Endothelial cell of umbilical vein (primary cell): ENCODE measurements around the gene PPP2CA. TPM values are rescaled to one million over a fixed set of nuclear protein-coding genes. Genes with fewer than 3 reads are reported as not detected.

Source experiments
- BruUV-seq: library from RNA; stranded (reverse); fragments of 400-500 nt; replicated peaks from 2 replicates; lab custom pipeline; 2021; lab: Mats Ljungman, UMichigan
- CTCF ChIA-PET: fragments of 300-600, 350-600 bp; sonication (Branson Sonifier 250); formaldehyde crosslinking; loops from one replicate; lab custom pipeline; 2021; ENCODE audit warnings: antibody characterized with exemption, inconsistent platforms; lab: Charles Lee
- POLR2A ChIA-PET: fragments of 300-600, 350-600 bp; sonication (Branson Sonifier 250); formaldehyde crosslinking; loops from one replicate; lab custom pipeline; 2021; ENCODE audit warnings: antibody characterized with exemption, inconsistent platforms; lab: Charles Lee
- DNase-seq: peaks from one replicate; pipeline ENCODE4 v3.0.0-alpha.2; 2011; ENCODE audit warnings: low read depth, low spot score
- FAIRE-seq: peaks from 2 replicates; lab custom pipeline; 2011; peaks lifted over from hg19 to GRCh38; lab: Jason Lieb, UNC
- H2AFZ ChIP-seq: 2 replicates; pipeline ENCODE4 v1.6.0; 2012; ENCODE audit warnings: low read depth, low read length, control low read depth, inconsistent platforms
- H3K27ac ChIP-seq: 2 replicates; pipeline ENCODE4 v1.5.1; 2011; ENCODE audit warnings: low read depth, mild to moderate bottlenecking, control low read depth, low read length, moderate library complexity; ENCODE audit not compliant: insufficient read depth
- H3K27me3 ChIP-seq, 2 experiments: 2 replicates each; pipeline versions ENCODE4 v1.6.0 to v1.6.1; 2011; ENCODE audit warnings: low read length in 2 of 2, mixed read lengths in 1 of 2; ENCODE audit not compliant: control insufficient read depth in 2 of 2, insufficient read depth in 2 of 2
- H3K36me3 ChIP-seq, 2 experiments: 2 replicates in 1 of 2; 3 replicates in 1 of 2; pipeline ENCODE4 v1.5.1; 2011; ENCODE audit warnings: low read length in 2 of 2, mild to moderate bottlenecking in 1 of 2, moderate library complexity in 1 of 2; ENCODE audit not compliant: control insufficient read depth in 2 of 2, insufficient read depth in 2 of 2; ENCODE audit errors: extremely low read depth in 1 of 2
- H3K4me1 ChIP-seq: 3 replicates; pipeline ENCODE4 v1.5.1; 2011; ENCODE audit warnings: mild to moderate bottlenecking, low read length; ENCODE audit not compliant: control insufficient read depth, insufficient read depth; ENCODE audit errors: extremely low read depth
- H3K4me2 ChIP-seq: 2 replicates; pipeline ENCODE4 v1.6.1; 2011; ENCODE audit warnings: low read length, control low read depth, mixed read lengths; ENCODE audit not compliant: insufficient read depth
- H3K4me3 ChIP-seq, 3 experiments: fragments of 200-600 bp in 1 of 3; sonication (generic), shearing (Covaris generic) in 1 of 3; replicated peaks in 1 of 3; 2 replicates each; pipeline ENCODE4 v1.5.1; 2011 to 2016; ENCODE audit warnings: control low read depth in 3 of 3, low read length in 3 of 3, mild to moderate bottlenecking in 2 of 3, inconsistent platforms in 1 of 3, low read depth in 1 of 3, moderate library complexity in 1 of 3; ENCODE audit not compliant: insufficient read depth in 1 of 3
- H3K79me2 ChIP-seq: 2 replicates; pipeline ENCODE4 v1.6.0; 2012; ENCODE audit warnings: low read length, inconsistent platforms; ENCODE audit not compliant: control insufficient read depth, insufficient read depth
- H3K9ac ChIP-seq: replicated peaks from 2 replicates; pipeline ENCODE3; 2011; ENCODE audit warnings: low read length, control low read depth; ENCODE audit not compliant: insufficient read depth; ENCODE audit errors: extremely low read depth
- H3K9me1 ChIP-seq: replicated peaks from 3 replicates; pipeline ENCODE4 v1.6.0; 2011; ENCODE audit warnings: mild to moderate bottlenecking, low read length; ENCODE audit not compliant: control insufficient read depth, insufficient read depth; ENCODE audit errors: extremely low read depth
- H3K9me3 ChIP-seq: replicated peaks from 2 replicates; pipeline ENCODE4 v1.5.1; 2012; ENCODE audit warnings: low read length, inconsistent platforms; ENCODE audit not compliant: control insufficient read depth, insufficient read depth
- H4K20me1 ChIP-seq: replicated peaks from 2 replicates; pipeline ENCODE3; 2011; ENCODE audit warnings: mild to moderate bottlenecking, low read length; ENCODE audit not compliant: control insufficient read depth, insufficient read depth; ENCODE audit errors: extremely low read depth
- CTCF ChIP-seq, 2 donors: IDR thresholded peaks; 1 replicate in 1 of 2; 2 replicates in 1 of 2; pipeline ENCODE4 v1.5.1; 2011; ENCODE audit warnings: low read length in 2 of 2, mild to moderate bottlenecking in 2 of 2, moderate library complexity in 2 of 2, control low read depth in 1 of 2, inconsistent platforms in 1 of 2, low read depth in 1 of 2; ENCODE audit not compliant: insufficient read depth in 1 of 2; ENCODE audit errors: extremely low read depth in 1 of 2
- EZH2 ChIP-seq: IDR thresholded peaks from 2 replicates; pipeline ENCODE4 v1.6.1; 2012; ENCODE audit warnings: borderline replicate concordance, low read depth, mild to moderate bottlenecking, moderate library complexity, low read length, inconsistent platforms; ENCODE audit not compliant: severe bottlenecking
- FOS ChIP-seq: IDR thresholded peaks from 2 replicates; pipeline ENCODE4 v1.6.1; 2011; ENCODE audit warnings: mild to moderate bottlenecking, low read length, moderate library complexity, borderline replicate concordance; ENCODE audit not compliant: insufficient read depth
- GATA2 ChIP-seq: IDR thresholded peaks from 2 replicates; pipeline ENCODE4 v1.7.0; 2011; ENCODE audit warnings: low read depth, mild to moderate bottlenecking, moderate library complexity, mixed read lengths, low read length; ENCODE audit not compliant: insufficient read length, insufficient read depth
- MAX ChIP-seq: IDR thresholded peaks from 2 replicates; pipeline ENCODE4 v1.6.1; 2011; ENCODE audit not compliant: insufficient read depth, insufficient read length
- MYC ChIP-seq: IDR thresholded peaks from one replicate; pipeline ENCODE4 v1.6.1; 2011; ENCODE audit warnings: mild to moderate bottlenecking, low read depth, low read length
- POLR2A ChIP-seq: IDR thresholded peaks from 2 replicates; pipeline ENCODE4 v1.6.1; 2012; ENCODE audit warnings: low read depth, mild to moderate bottlenecking, control low read depth, low read length
- POLR2AphosphoS5 ChIP-seq: IDR thresholded peaks from 2 replicates; pipeline ENCODE4 v1.6.1; 2012; ENCODE audit warnings: low read depth, mild to moderate bottlenecking, control low read depth, low read length, moderate library complexity; ENCODE audit not compliant: insufficient read depth
- dilution Hi-C: fragments of 300-500 bp; cut with MboI; formaldehyde crosslinking; loops from one replicate; pipeline ENCODE4 v1.15.0; 2019; ENCODE audit warnings: low sequenced_read_pairs; ENCODE audit not compliant: extremely low pct_ligation_motif_present
- intact Hi-C: fragments of 100-400 bp; cut with micrococcal nuclease; formaldehyde crosslinking; loops from one replicate; pipeline ENCODE4 v1.10.0; 2022
- polyA plus RNA-seq, 4 experiments: library from polyadenylated mRNA; depleted of rRNA in 3 of 4; stranded (reverse) in 3 of 4; unstranded in 1 of 4; fragments of >200 nt; gene quantifications; 2 replicates each; pipeline versions ENCODE4 v1.2.1 to v1.2.3, GENCODE V29; 2011 to 2012; ENCODE audit warnings: missing spikeins in 1 of 4
- total RNA-seq: library from RNA; stranded (reverse); gene quantifications from 2 replicates; pipeline ENCODE4 v1.2.3, GENCODE V29; 2021

The PPP2CA gene
- total and polyA plus RNA-seq, 2 donors (not counting 3 experiments of a cell fraction or from before 2014, with no cell fraction given), result 107 to 183 TPM

- intact Hi-C loops, result no loop called here
- H3K36me3 ChIP-seq, result no peaks in the 10 kb centered on the region
- H3K9me1 ChIP-seq, result no peaks in the 10 kb centered on the region
- DNase-seq (no peak), FAIRE-seq (no peak)
- no peak overlapping the region for H2AFZ ChIP-seq
- no peak overlapping the region for H3K4me3 ChIP-seq
- dilution Hi-C loops, result no loop called here
- H3K9ac ChIP-seq, result no peak overlapping the region
- ChIA-PET POLR2A (interaction anchor here (0.6 kb wide), 1 partner anchor 48 kb away, joined by 7 read pairs; no protein-coding TSS in a partner anchor), CTCF (interaction anchor here (1.3 to 1.4 kb wide), 2 partner anchors 21 to 319 kb away, joined by 3 to 4 read pairs; no protein-coding TSS in a partner anchor)
- H4K20me1 ChIP-seq, result no peaks in the 10 kb centered on the region
- TF ChIP-seq GATA2 (no peak), MYC (no peak), POLR2A (no peak), POLR2AphosphoS5 (no peak), EZH2 (no peak), FOS (no peak), MAX (no peak), CTCF (IDR thresholded peaks at IDR 0.05; ENCODE audit: extremely low read depth in 1 of 2, insufficient read depth in 1 of 2, low read depth in 1 of 2, low read length in 2 of 2) (no peak)
- no peak overlapping the region for H3K4me2 ChIP-seq
- no peaks in the 10 kb centered on the region for H3K4me1 ChIP-seq
- H3K9me3 ChIP-seq, result no peaks in the 10 kb centered on the region
- no peaks in the 10 kb centered on the region for H3K79me2 ChIP-seq
- peaks cover 2 to 21% of the 10 kb centered on the region in 2 experiments for H3K27me3 ChIP-seq
- H3K27ac ChIP-seq, result no peak overlapping the region
- BruUV-seq, result no TSS peak
These were observed 42.2 kb upstream of the PPP2CA start for GRCh38 chr5:134268019-134268601.
